Measurements from ENCODE around the gene TGM6.

The TGM6 gene

GRCh38 chr20:2374346-2375125 lies 6.2 kb upstream of the TGM6 start:
- Histone ChIP-seq H3K4me3 (ENCODE audit: insufficient read depth in 1 of 2, low read depth in 1 of 2, low read length in 2 of 2) (no peak overlapping the region), H3K79me1 (replicated peaks; ENCODE audit: low read length, poor library complexity, severe bottlenecking) (no peaks in the 10 kb centered on the region), H4K8ac (ENCODE audit: low read length) (no peak overlapping the region), H2AFZ (ENCODE audit: low read depth, low read length) (no peak overlapping the region), H3K9me3 (ENCODE audit: control insufficient read depth, low read length) (no peaks in the 10 kb centered on the region), H3K4me2 (ENCODE audit: low read length, poor library complexity, severe bottlenecking) (no peak overlapping the region), H3K4ac (ENCODE audit: low read depth in 1 of 2, low read length in 2 of 2) (no peak overlapping the region), H3K14ac (ENCODE audit: low read length in 2 of 2) (no peak overlapping the region), H3K27ac (ENCODE audit: low read length, poor library complexity, severe bottlenecking) (no peak overlapping the region), H2BK5ac (ENCODE audit: low read depth, low read length, poor library complexity, severe bottlenecking) (no peak overlapping the region), H3K18ac (ENCODE audit: low read depth in 1 of 2, low read length in 2 of 2) (no peak overlapping the region), H2BK15ac (ENCODE audit: low read depth, poor library complexity, severe bottlenecking) (no peak overlapping the region), H2BK120ac (ENCODE audit: low read depth, low read length) (no peak overlapping the region), H2BK12ac (ENCODE audit: low read length in 2 of 2) (no peak overlapping the region), H3K23ac (ENCODE audit: low read length in 2 of 2) (no peak overlapping the region), H4K91ac (ENCODE audit: low read length) (no peak overlapping the region), H3K27me3 (ENCODE audit: control insufficient read depth in 1 of 2, insufficient read depth in 1 of 2, low read length in 2 of 2) (peaks cover 0 to 13% of the 10 kb centered on the region in 2 experiments), H3K4me1 (ENCODE audit: control insufficient read depth, insufficient read depth, low read depth, low read length) (no peaks in the 10 kb centered on the region), H3K36me3 (ENCODE audit: control insufficient read depth in 1 of 2, insufficient read depth in 2 of 2, low read depth in 1 of 2, low read length in 2 of 2) (no peaks in the 10 kb centered on the region), H2AK5ac (ENCODE audit: low read length, severe bottlenecking) (no peak overlapping the region), H3K9ac (ENCODE audit: low read length) (no peak overlapping the region)
- no peak for DNase-seq
- 73% methylated on average over 9 of the region's 9 CpGs for WGBS

GRCh38 chr20:2378893-2379292 lies 1.8 kb upstream of the TGM6 start:
- Histone ChIP-seq H2BK5ac (ENCODE audit: low read depth, low read length, poor library complexity, severe bottlenecking) (no peak overlapping the region), H3K18ac (ENCODE audit: low read depth in 1 of 2, low read length in 2 of 2) (no peak overlapping the region), H2BK12ac (ENCODE audit: low read length in 2 of 2) (no peak overlapping the region), H3K4me3 (ENCODE audit: insufficient read depth in 1 of 2, low read depth in 1 of 2, low read length in 2 of 2) (no peak overlapping the region), H3K27ac (ENCODE audit: low read length, poor library complexity, severe bottlenecking) (no peak overlapping the region), H3K4me2 (ENCODE audit: low read length, poor library complexity, severe bottlenecking) (no peak overlapping the region), H2AK5ac (ENCODE audit: low read length, severe bottlenecking) (no peak overlapping the region), H3K9ac (ENCODE audit: low read length) (no peak overlapping the region), H2BK15ac (ENCODE audit: low read depth, poor library complexity, severe bottlenecking) (no peak overlapping the region), H4K91ac (ENCODE audit: low read length) (no peak overlapping the region), H3K23ac (ENCODE audit: low read length in 2 of 2) (no peak overlapping the region), H3K14ac (ENCODE audit: low read length in 2 of 2) (no peak overlapping the region), H3K4me1 (ENCODE audit: control insufficient read depth, insufficient read depth, low read depth, low read length) (no peaks in the 10 kb centered on the region), H4K8ac (ENCODE audit: low read length) (no peak overlapping the region), H2BK120ac (ENCODE audit: low read depth, low read length) (no peak overlapping the region), H3K36me3 (ENCODE audit: control insufficient read depth in 1 of 2, insufficient read depth in 2 of 2, low read depth in 1 of 2, low read length in 2 of 2) (no peaks in the 10 kb centered on the region), H3K4ac (ENCODE audit: low read depth in 1 of 2, low read length in 2 of 2) (no peak overlapping the region), H3K79me1 (replicated peaks; ENCODE audit: low read length, poor library complexity, severe bottlenecking) (no peaks in the 10 kb centered on the region), H3K9me3 (ENCODE audit: control insufficient read depth, low read length) (no peaks in the 10 kb centered on the region), H3K27me3 (ENCODE audit: control insufficient read depth in 1 of 2, insufficient read depth in 1 of 2, low read length in 2 of 2) (peaks cover 0 to 21% of the 10 kb centered on the region in 2 experiments), H2AFZ (ENCODE audit: low read depth, low read length) (no peak overlapping the region)
- 84% methylated on average over 7 of the region's 7 CpGs for WGBS
- DNase-seq: no peak

- Histone ChIP-seq H3K9me3 (ENCODE audit: control insufficient read depth, low read length) (no peaks in the 10 kb centered on the region), H2BK120ac (ENCODE audit: low read depth, low read length) (no peak overlapping the region), H3K4me3 (ENCODE audit: insufficient read depth in 1 of 2, low read depth in 1 of 2, low read length in 2 of 2) (no peak overlapping the region), H4K91ac (ENCODE audit: low read length) (no peak overlapping the region), H3K18ac (ENCODE audit: low read depth in 1 of 2, low read length in 2 of 2) (no peak overlapping the region), H3K9ac (ENCODE audit: low read length) (no peak overlapping the region), H2AFZ (ENCODE audit: low read depth, low read length) (no peak overlapping the region), H3K4me1 (ENCODE audit: control insufficient read depth, insufficient read depth, low read depth, low read length) (no peaks in the 10 kb centered on the region), H3K36me3 (ENCODE audit: control insufficient read depth in 1 of 2, insufficient read depth in 2 of 2, low read depth in 1 of 2, low read length in 2 of 2) (no peaks in the 10 kb centered on the region), H4K8ac (ENCODE audit: low read length) (no peak overlapping the region), H3K79me1 (replicated peaks; ENCODE audit: low read length, poor library complexity, severe bottlenecking) (no peaks in the 10 kb centered on the region), H3K27me3 (ENCODE audit: control insufficient read depth in 1 of 2, insufficient read depth in 1 of 2, low read length in 2 of 2) (peaks cover 0 to 24% of the 10 kb centered on the region in 2 experiments), H3K14ac (ENCODE audit: low read length in 2 of 2) (no peak overlapping the region), H2AK5ac (ENCODE audit: low read length, severe bottlenecking) (no peak overlapping the region), H3K23ac (ENCODE audit: low read length in 2 of 2) (no peak overlapping the region), H3K4me2 (ENCODE audit: low read length, poor library complexity, severe bottlenecking) (no peak overlapping the region), H2BK12ac (ENCODE audit: low read length in 2 of 2) (no peak overlapping the region), H2BK5ac (ENCODE audit: low read depth, low read length, poor library complexity, severe bottlenecking) (no peak overlapping the region), H2BK15ac (ENCODE audit: low read depth, poor library complexity, severe bottlenecking) (no peak overlapping the region), H3K27ac (ENCODE audit: low read length, poor library complexity, severe bottlenecking) (no peak overlapping the region), H3K4ac (ENCODE audit: low read depth in 1 of 2, low read length in 2 of 2) (no peak overlapping the region)
- DNase-seq: no peak
- 57% methylated on average over 9 of the region's 9 CpGs for WGBS
Observed at GRCh38 chr20:2379511-2380229, 1.0 kb upstream of the TGM6 start.

GRCh38 chr20:2381303-2381702 lies 602 bp downstream of the TGM6 start:
- Histone ChIP-seq H3K4me3 (ENCODE audit: insufficient read depth in 1 of 2, low read depth in 1 of 2, low read length in 2 of 2) (no peak overlapping the region), H2BK12ac (ENCODE audit: low read length in 2 of 2) (no peak overlapping the region), H2BK120ac (ENCODE audit: low read depth, low read length) (no peak overlapping the region), H3K4ac (ENCODE audit: low read depth in 1 of 2, low read length in 2 of 2) (no peak overlapping the region), H3K14ac (ENCODE audit: low read length in 2 of 2) (no peak overlapping the region), H4K8ac (ENCODE audit: low read length) (no peak overlapping the region), H3K27ac (ENCODE audit: low read length, poor library complexity, severe bottlenecking) (no peak overlapping the region), H3K9me3 (ENCODE audit: control insufficient read depth, low read length) (no peaks in the 10 kb centered on the region), H3K4me1 (ENCODE audit: control insufficient read depth, insufficient read depth, low read depth, low read length) (no peaks in the 10 kb centered on the region), H4K91ac (ENCODE audit: low read length) (no peak overlapping the region), H3K23ac (ENCODE audit: low read length in 2 of 2) (no peak overlapping the region), H2AFZ (ENCODE audit: low read depth, low read length) (no peak overlapping the region), H3K9ac (ENCODE audit: low read length) (no peak overlapping the region), H3K18ac (ENCODE audit: low read depth in 1 of 2, low read length in 2 of 2) (no peak overlapping the region), H3K4me2 (ENCODE audit: low read length, poor library complexity, severe bottlenecking) (no peak overlapping the region), H3K79me1 (replicated peaks; ENCODE audit: low read length, poor library complexity, severe bottlenecking) (no peaks in the 10 kb centered on the region), H2BK15ac (ENCODE audit: low read depth, poor library complexity, severe bottlenecking) (no peak overlapping the region), H3K27me3 (ENCODE audit: control insufficient read depth in 1 of 2, insufficient read depth in 1 of 2, low read length in 2 of 2) (peaks cover 0 to 22% of the 10 kb centered on the region in 2 experiments), H3K36me3 (ENCODE audit: control insufficient read depth in 1 of 2, insufficient read depth in 2 of 2, low read depth in 1 of 2, low read length in 2 of 2) (no peaks in the 10 kb centered on the region), H2BK5ac (ENCODE audit: low read depth, low read length, poor library complexity, severe bottlenecking) (no peak overlapping the region), H2AK5ac (ENCODE audit: low read length, severe bottlenecking) (no peak overlapping the region)
- WGBS: 74% methylated on average over 6 of the region's 7 CpGs
- DNase-seq: no peak
